HG03045 (cell line): ENCODE results near the gene NPDC1.
"Not testable (repeated sequence)": the region's sequence is repeated elsewhere in the genome, so short reads cannot be mapped to it uniquely, and the experiment has no call there.

Experiments used
- ATAC-seq: cut with Tn5 transposase; IDR thresholded peaks from one replicate; pipeline ENCODE4 v1.9.1; 2021; ENCODE audit warnings: mild to moderate bottlenecking, moderate library complexity; ENCODE audit not compliant: unreplicated experiment

The NPDC1 gene

GRCh38 chr9:137014166-137014565 lies 31.8 kb downstream of the NPDC1 start:
- ATAC-seq: no peak

GRCh38 chr9:137013571-137013940 lies 32.4 kb downstream of the NPDC1 start:
- ATAC-seq: no peak

GRCh38 chr9:137012694-137013570 lies 33.0 kb downstream of the NPDC1 start:
- ATAC-seq: no peak

- ATAC-seq: no peak
Observed at GRCh38 chr9:137011907-137012675, 33.9 kb downstream of the NPDC1 start.

- ATAC-seq: no peak
Observed at GRCh38 chr9:137011156-137011555, 34.8 kb downstream of the NPDC1 start.

- no peak for ATAC-seq
Observed at GRCh38 chr9:137009938-137010732, 35.8 kb downstream of the NPDC1 start.

- no peak for ATAC-seq
Observed at GRCh38 chr9:137009217-137009616, 36.8 kb downstream of the NPDC1 start.

- ATAC-seq: no peak
Observed at GRCh38 chr9:137008312-137008711, 37.7 kb downstream of the NPDC1 start.

GRCh38 chr9:137007816-137008270 lies 38.1 kb downstream of the NPDC1 start:
- no peak for ATAC-seq

GRCh38 chr9:137007108-137007815 lies 38.7 kb downstream of the NPDC1 start:
- no peak for ATAC-seq

- ATAC-seq: no peak
Observed at GRCh38 chr9:137006116-137007003, 39.6 kb downstream of the NPDC1 start.

- ATAC-seq: not testable (repeated sequence)
Observed at GRCh38 chr9:137004285-137004684, 41.7 kb downstream of the NPDC1 start.

GRCh38 chr9:137002646-137003041 lies 43.3 kb downstream of the NPDC1 start:
- no peak for ATAC-seq

GRCh38 chr9:137001857-137002645 lies 43.9 kb downstream of the NPDC1 start:
- no peak for ATAC-seq

- ATAC-seq: peak; percentile 67
Observed at GRCh38 chr9:137000177-137000930, 45.6 kb downstream of the NPDC1 start.

- no peak for ATAC-seq
Observed at GRCh38 chr9:136997830-136998234, 48.1 kb downstream of the NPDC1 start.

GRCh38 chr9:136997371-136997770 lies 48.6 kb downstream of the NPDC1 start:
- ATAC-seq: no peak
